ENCODE data around the gene PPCDC.

Gene PPCDC
- total RNA-seq = 7.2 to 8.6 (median 8.5) reads per million in 3 experiments

- peak; percentile 90 for DNase-seq
Observed at GRCh38 chr15:75023181-75023871, at the start of gene PPCDC. PPCDC (plus strand) TSS chr15:75023590; CDS start chr15:75028319, 4,729 bp downstream.

- DNase-seq = no peak
Observed at GRCh38 chr15:74976159-74976558, 47.2 kb upstream of the PPCDC start.

DNA sequence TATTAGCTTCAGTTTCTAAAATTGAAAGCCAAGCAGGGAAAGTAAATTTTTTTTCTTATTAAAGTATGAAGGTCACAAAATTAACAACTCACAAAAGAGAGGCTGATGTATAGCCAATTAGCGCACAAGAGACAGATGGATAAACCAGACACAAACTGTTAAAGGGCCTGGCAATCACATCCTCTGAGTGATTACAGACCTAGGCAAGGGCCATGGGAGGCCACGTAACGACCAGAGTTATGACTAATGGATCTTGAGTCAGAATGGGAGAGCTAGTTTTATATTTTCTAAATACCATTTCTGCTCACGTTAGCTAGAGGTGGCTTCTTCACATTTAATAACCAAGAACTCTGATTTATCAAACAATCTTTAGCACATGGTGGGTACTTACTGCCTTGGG, 45.8 kb upstream of the PPCDC start:
- no peak for DNase-seq

DNA sequence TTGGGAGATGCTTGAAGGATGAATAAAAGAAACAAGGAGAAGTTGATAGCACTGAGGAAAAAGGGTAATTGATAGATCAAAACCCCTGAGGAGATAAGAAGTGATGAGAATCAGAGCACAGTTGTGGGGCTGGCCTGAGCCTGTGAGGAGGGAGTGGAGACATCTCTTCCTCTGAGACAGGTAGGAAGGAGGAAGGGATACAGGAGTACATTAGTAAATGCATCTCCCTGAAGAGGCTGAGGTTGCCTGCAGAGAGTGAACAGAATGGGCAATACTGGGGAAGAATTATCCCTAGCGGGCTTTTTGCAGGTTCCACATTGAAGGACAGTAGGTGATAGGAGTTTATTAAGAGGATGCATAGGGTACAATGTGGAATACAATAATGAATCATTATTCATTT, 45.3 kb upstream of the PPCDC start:
- no peak for DNase-seq

DNA sequence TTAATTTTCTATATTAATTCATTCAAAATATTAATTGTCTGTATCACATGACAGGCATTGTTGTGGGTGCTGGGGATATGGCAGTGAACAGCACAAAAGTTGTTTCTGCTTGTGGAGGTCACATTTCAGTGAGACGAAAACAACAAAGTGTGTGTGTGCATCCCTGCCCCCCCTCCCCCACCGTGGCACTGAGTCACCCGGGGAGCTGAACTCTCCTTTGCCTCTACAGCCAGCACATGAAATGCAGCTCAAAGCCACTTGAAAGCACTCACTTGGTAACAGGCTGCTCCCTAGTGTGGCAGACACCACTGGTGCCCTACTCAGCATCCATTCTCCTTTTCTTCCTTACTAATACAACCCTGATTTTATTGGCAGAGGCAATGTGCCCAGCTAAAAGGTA, 44.9 kb upstream of the PPCDC start:
- no peak for DNase-seq

DNA sequence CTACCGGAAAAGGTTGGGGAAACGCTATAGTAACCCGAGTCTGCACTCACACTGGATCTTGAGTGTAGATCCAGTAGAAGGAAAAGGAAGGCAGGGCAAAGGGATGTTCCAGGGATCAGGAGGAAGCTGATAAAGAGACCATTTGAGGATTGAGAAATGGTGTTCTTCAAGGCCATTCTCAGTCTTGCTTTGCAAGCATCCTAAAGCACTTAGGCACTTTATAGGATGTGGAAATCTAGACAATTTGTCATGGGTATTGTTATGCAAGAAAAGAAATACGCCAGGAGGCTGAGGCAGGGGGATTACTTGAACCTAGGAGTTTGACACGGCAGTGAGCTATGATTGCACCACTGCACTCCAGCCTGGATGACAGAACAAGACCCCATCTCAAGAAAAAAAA, 41.2 kb upstream of the PPCDC start:
- no peak for DNase-seq

DNA sequence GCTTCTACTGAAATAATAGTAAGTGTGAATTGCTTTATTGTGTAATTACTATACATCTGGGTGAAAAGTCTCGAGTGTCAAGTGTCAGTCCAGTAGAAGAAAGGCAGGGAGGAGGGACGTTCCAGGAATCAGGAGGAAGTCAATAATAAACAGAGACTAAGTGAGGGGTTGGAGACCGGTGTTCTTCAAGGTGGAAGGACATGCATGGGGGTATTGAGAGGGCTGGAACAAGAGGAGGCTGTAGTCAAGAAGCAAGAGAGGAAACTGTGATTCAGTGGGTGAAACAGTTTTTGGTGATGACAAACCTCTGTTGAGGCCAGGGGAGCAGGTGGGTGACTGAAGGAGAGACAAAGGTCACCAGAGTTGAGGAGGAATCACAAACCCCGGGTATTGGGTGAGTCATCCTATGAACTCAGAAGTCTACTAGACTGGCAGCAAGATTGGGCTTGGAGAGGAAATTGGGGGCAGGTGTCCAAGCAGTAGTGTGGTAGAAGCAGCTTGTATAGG, 39.6 kb upstream of the PPCDC start:
- DNase-seq = no peak

DNA sequence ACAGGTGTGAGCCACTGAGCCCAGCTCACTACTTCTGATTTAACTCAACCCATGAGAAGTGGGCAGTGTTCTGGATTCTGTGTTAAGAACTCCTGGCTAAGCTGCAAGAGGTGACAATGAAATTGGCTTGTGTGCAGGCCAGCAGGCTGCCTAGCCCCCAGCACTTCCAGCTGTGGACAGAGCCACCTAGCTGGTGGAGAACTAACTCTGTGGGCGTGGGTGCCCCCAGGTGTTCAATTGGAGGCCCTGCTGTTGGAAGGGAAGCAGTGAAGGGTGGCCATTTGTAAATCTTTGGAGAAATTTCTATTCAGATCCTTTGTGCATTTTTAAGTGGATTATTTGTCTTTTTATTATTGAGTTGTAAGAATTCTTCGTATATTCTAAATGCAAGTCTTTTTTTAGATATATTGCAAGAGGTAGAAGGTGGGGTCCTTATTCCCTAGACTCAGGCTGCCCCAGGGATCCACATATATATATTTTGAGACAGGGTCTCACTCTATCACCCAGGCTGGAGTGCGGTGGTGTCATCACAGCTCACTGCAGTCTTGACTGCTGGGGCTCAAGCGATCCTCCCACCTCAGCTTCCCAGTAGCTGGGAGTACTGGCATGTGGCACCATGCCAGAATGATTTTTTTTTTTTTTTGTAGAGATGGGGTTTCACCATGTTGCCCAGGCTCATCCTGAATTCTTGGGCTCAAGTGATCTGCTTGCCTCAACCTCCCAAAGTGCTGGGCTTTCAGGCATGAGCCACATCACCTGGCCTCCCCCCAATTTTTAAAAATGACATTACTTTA, 35.2 kb upstream of the PPCDC start:
- no peak for DNase-seq

DNA sequence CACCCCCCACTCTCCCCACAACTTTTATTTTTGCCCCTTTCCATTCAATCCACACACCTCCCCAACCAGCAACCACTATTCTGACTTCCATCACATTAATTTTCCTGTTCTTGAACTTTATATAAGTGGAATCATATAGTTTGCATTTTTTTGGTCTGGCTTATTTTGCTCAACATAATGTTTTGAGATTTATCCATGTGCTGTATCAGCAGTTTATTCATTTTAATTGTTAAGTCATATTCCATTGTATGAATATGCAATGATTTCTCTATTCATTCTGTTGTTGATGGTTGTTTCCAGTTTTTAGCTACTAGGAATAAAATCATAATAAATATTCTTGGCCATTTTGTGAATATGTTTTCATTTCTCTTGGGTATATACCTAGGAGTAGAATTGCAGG, 33.9 kb upstream of the PPCDC start:
- DNase-seq = no peak

DNA sequence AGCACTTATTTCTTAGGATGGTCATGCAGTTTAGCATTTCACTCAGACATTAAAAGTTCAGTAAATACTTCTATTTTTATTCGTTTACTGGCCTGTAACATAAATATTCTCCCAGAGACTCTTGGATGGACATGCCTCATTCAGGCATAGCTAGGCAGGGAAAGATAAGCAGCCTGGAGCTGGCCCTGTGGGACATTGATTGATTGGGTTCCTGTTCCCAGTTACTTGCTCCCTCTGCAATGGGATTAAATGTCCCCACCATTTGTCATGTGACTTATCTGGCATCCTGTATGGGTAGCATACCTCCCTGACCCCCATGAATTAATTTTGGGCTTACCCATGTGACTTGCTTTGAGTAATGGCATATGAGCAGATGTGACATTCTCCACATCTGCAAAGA, 30.8 kb upstream of the PPCDC start:
- DNase-seq = no peak

- no peak for DNase-seq
Observed at GRCh38 chr15:74994236-74994635, 29.2 kb upstream of the PPCDC start.

GRCh38 chr15:74994685-74995084, 28.7 kb upstream of the PPCDC start:
- DNase-seq = no peak

GRCh38 chr15:74995182-74995778, 28.1 kb upstream of the PPCDC start, which contains the start of gene SCAMP5:
SCAMP5 (plus strand) TSS chr15:74995563; CDS start chr15:75011840, 16,277 bp downstream.
- peak; percentile 89 for DNase-seq

DNA sequence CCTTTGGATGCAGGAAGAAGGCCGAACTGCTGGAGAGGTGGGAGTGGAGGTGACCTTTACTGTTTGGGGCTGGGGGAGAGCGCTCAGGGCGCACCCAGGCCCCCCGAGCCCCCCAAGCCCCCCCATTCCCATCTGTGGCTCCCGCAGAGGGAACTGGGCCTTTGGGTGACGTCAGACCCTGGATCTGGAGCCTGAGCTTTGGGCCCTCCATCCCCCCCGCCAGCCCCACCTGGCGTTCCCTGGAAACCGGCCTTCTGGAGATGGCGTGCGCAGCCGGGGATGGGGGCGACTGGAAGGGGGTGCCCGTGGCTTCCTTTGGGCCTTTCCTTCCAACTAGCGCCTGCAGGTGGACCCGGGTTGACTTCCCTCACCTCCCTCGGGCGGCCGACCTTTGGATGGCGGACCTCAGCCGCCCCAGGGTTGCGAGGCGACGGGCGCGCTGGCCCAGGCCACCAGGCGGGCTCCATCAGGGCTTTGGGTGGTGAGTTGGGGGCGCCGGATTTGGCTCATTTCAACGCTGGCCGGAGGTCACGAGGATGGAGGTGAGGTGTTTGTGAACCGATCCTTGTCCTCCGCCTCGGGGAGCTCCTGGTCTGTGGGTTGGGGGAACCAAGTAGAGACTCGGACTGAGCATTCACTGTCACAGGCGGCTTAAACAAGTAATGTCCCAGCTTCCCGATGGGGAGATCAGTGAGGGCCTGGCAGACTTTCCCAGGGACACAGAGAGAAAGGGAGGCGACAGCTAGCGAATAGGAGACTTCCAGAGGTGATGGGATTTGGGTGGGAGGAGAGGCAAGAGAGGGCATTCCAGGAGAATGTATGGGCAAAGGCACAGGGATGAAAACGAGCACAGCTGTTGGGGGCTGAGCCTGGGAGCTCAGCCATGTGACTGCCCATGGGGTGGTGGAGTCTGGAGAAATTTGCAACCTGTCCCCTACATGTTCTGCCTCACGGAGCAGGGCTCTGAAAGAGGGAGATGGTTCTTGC, 27.3 kb upstream of the PPCDC start:
- no peak for DNase-seq

DNA sequence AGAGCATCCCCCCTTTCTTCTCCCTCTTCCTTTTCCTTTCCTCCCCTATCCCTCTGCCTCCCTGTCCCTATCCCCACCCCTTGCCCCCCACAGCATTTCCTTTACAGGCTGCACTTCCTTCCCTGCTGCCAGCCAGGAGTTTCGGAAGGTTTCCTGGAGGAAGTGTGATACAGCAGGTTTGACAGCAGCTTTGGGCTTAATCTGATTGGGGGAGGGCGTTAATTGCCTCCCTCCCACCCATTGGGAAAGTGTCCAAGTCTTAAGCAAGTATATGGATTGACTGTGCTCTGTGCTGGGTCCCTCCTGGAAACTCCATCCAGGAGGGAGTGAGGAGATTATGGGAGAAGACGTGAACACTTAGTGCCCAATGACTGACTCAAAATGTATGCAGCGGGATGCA, 26.2 kb upstream of the PPCDC start:
- no peak for DNase-seq

DNA sequence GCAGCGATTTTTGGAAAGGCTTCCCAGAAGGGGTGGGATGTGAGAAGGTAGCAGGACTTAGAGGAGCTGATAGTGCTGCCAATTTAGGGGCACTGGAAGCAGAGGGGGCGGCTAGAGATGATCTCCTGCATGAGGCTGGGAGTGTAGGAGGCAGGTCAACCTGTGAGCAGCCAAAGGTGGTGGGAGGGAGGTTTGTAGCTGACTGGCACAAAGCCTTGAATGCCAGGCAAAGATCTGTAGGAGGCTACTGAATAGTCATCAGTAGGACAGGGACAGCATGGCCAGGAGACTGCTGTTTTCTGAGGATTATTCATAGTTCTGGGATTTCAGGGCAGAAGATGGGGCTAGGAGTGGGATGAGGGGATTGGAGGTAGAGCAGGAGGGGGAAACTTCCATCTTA, 25.8 kb upstream of the PPCDC start:
- no peak for DNase-seq

- no peak for DNase-seq
Observed at GRCh38 chr15:75001310-75001709, 22.1 kb upstream of the PPCDC start.

GRCh38 chr15:75002398-75002797, 21.0 kb upstream of the PPCDC start:
- DNase-seq = no peak

DNA sequence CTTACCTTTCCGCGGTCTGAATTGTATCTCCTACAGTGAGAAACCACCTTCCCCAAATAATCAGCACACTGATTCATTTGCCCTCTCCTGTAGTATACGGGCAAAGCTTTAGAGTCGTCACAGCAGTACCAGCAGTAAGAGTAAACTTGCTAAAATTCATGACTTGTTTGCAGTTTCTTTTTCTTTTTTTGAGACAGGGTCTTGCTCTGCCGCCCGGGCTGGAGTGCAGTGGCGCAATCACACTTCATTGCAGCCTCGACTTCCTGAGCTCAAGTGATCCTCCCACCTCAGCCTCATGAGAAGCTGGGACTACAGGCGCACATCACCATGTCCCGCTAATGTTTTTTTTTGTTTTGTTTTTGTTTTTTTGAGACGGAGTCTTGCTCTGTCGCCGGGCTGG, 16.2 kb upstream of the PPCDC start:
- no peak for DNase-seq

DNA sequence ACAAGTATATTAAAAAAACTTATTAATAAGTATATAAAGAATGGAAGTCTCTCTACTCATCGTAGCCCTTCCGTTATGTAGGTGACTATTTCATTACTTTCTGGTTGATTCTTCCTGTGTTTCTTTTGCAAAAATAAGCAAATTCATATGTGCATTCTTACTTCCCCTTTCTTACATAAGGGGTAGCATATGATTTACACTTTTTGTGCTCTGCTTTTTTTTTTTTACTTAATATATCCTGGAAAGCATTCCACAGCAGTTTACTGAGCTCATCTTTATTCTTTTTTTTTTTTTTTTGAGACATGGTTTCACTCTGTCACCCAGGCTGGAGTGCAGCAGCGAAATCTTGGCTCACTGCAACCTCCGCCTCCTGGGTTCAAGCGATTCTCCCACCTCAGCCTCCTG, 15.2 kb upstream of the PPCDC start:
- no peak for DNase-seq

- DNase-seq = no peak
Observed at GRCh38 chr15:75008629-75009326, 14.6 kb upstream of the PPCDC start.

DNA sequence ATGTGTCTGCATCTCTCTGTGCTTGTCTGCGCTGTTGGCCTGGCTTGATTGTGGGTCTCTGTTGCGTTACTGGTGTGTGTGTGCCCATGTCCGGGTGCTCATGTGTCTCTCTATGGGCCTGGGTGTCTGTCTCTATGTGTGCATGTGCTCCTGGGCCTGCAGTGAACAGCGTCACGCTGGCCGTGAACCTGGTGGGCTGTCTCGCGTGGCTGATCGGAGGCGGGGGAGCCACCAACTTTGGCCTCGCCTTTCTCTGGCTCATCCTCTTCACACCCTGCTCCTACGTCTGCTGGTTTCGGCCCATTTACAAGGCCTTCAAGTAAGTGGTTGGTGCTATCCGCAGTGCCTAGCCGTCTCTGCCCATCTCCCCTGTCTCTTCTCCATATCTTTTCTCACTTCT, 7.0 kb upstream of the PPCDC start:
- no peak for DNase-seq
